HEK293 (cell line): Measurements from ENCODE around the gene TMPRSS4.

ENCODE experiments used
- EGR2 ChIP-seq: fragments of 450-650 bp; formaldehyde crosslinking; IDR thresholded peaks from 2 replicates; pipeline ENCODE4 v1.5.1; 2016; ENCODE audit warnings: low read depth, missing biosample characterization, missing genetic modification characterization
- GLI4 ChIP-seq: fragments of 450-650 bp; formaldehyde crosslinking; IDR thresholded peaks from 2 replicates; pipeline ENCODE4 v1.5.1; 2016; ENCODE audit warnings: missing biosample characterization, missing genetic modification characterization
- HOXA7 ChIP-seq: sonication (generic); formaldehyde crosslinking; IDR thresholded peaks from 2 replicates; pipeline ENCODE4 v1.8.1; 2022; ENCODE audit warnings: missing genetic modification reagents, borderline replicate concordance
- KLF1 ChIP-seq: fragments of 450-650 bp; formaldehyde crosslinking; IDR thresholded peaks from 2 replicates; pipeline ENCODE4 v1.5.1; 2016; ENCODE audit warnings: missing biosample characterization, missing genetic modification characterization
- KLF9 ChIP-seq: fragments of 450-650 bp; formaldehyde crosslinking; IDR thresholded peaks from 2 replicates; pipeline ENCODE4 v1.5.1; 2016; ENCODE audit warnings: missing biosample characterization, missing genetic modification characterization, low read depth
- MZF1 ChIP-seq: fragments of 450-650 bp; formaldehyde crosslinking; IDR thresholded peaks from 2 replicates; pipeline ENCODE4 v1.5.1; 2017; ENCODE audit warnings: missing biosample characterization, missing genetic modification characterization, borderline replicate concordance
- PBX3 ChIP-seq: sonication (generic); formaldehyde crosslinking; IDR thresholded peaks from 2 replicates; pipeline ENCODE4 v1.8.1; 2022; ENCODE audit warnings: mild to moderate bottlenecking, moderate library complexity, missing genetic modification reagents
- SCRT2 ChIP-seq: fragments of 450-650 bp; formaldehyde crosslinking; IDR thresholded peaks from 2 replicates; pipeline ENCODE4 v1.5.1; 2016; ENCODE audit warnings: missing biosample characterization, missing genetic modification characterization
- SETDB1 ChIP-seq: IDR thresholded peaks from one replicate; pipeline ENCODE4 v1.6.1; 2017; ENCODE audit warnings: mild to moderate bottlenecking, low read length, moderate library complexity, mixed read lengths; ENCODE audit not compliant: insufficient read length
- SP3 ChIP-seq: fragments of 450-650 bp; formaldehyde crosslinking; IDR thresholded peaks from 2 replicates; pipeline ENCODE4 v1.5.1; 2016; ENCODE audit warnings: missing biosample characterization, missing genetic modification characterization
- TCF7L2 ChIP-seq: IDR thresholded peaks from 2 replicates; pipeline ENCODE4 v1.6.1; 2011; ENCODE audit warnings: low read depth, mild to moderate bottlenecking, inconsistent platforms, low read length, moderate library complexity, borderline replicate concordance
- TRIM28 ChIP-seq: IDR thresholded peaks from 2 replicates; pipeline ENCODE4 v1.6.1; 2011; ENCODE audit warnings: low read length, control low read depth, borderline replicate concordance
- ZBTB26 ChIP-seq: fragments of 450-650 bp; formaldehyde crosslinking; optimal IDR thresholded peaks from 2 replicates; pipeline ENCODE3; 2016; ENCODE audit warnings: missing biosample characterization, mild to moderate bottlenecking, missing genetic modification characterization
- ZBTB6 ChIP-seq: fragments of 450-650 bp; formaldehyde crosslinking; IDR thresholded peaks from 2 replicates; pipeline ENCODE4 v1.5.1; 2017; ENCODE audit warnings: missing biosample characterization, missing genetic modification characterization
- ZEB2 ChIP-seq: fragments of 450-650 bp; formaldehyde crosslinking; IDR thresholded peaks from 2 replicates; pipeline ENCODE4 v1.5.1; 2016; ENCODE audit warnings: missing biosample characterization, missing genetic modification characterization
- ZNF112 ChIP-seq: fragments of 450-650 bp; formaldehyde crosslinking; IDR thresholded peaks from 2 replicates; pipeline ENCODE4 v1.5.0; 2017; ENCODE audit warnings: missing biosample characterization, missing genetic modification characterization
- ZNF16 ChIP-seq: fragments of 450-650 bp; formaldehyde crosslinking; IDR thresholded peaks from 2 replicates; pipeline ENCODE4 v1.5.1; 2016; ENCODE audit warnings: low read depth, missing biosample characterization, missing genetic modification characterization
- ZNF211 ChIP-seq: fragments of 450-650 bp; formaldehyde crosslinking; IDR thresholded peaks from 2 replicates; pipeline ENCODE4 v1.5.1; 2016; ENCODE audit warnings: low read depth, missing biosample characterization, missing genetic modification characterization
- ZNF221 ChIP-seq: fragments of 450-650 bp; formaldehyde crosslinking; IDR thresholded peaks from 2 replicates; pipeline ENCODE4 v1.5.1; 2017; ENCODE audit warnings: missing biosample characterization, missing genetic modification characterization, borderline replicate concordance
- ZNF223 ChIP-seq: fragments of 450-650 bp; formaldehyde crosslinking; IDR thresholded peaks from 2 replicates; pipeline ENCODE4 v1.5.1; 2016; ENCODE audit warnings: missing biosample characterization, missing genetic modification characterization
- ZNF239 ChIP-seq: fragments of 450-650 bp; formaldehyde crosslinking; IDR thresholded peaks from 2 replicates; pipeline ENCODE4 v1.5.1; 2016; ENCODE audit warnings: missing biosample characterization, missing genetic modification characterization
- ZNF280C ChIP-seq: fragments of 450-650 bp; formaldehyde crosslinking; IDR thresholded peaks from 2 replicates; pipeline ENCODE4 v1.5.1; 2016; ENCODE audit warnings: missing biosample characterization, missing genetic modification characterization
- ZNF324 ChIP-seq: fragments of 450-650 bp; formaldehyde crosslinking; IDR thresholded peaks from 2 replicates; pipeline ENCODE4 v1.5.1; 2016; ENCODE audit warnings: missing biosample characterization, missing genetic modification characterization
- ZNF341 ChIP-seq: fragments of 450-650 bp; formaldehyde crosslinking; IDR thresholded peaks from 2 replicates; pipeline ENCODE4; 2016; ENCODE audit warnings: low read depth, missing biosample characterization, missing genetic modification characterization
- ZNF362 ChIP-seq: fragments of 450-650 bp; formaldehyde crosslinking; IDR thresholded peaks from 2 replicates; pipeline ENCODE4 v1.5.1; 2016; ENCODE audit warnings: missing biosample characterization, missing genetic modification characterization
- ZNF416 ChIP-seq: fragments of 450-650 bp; formaldehyde crosslinking; IDR thresholded peaks from 2 replicates; pipeline ENCODE4 v1.5.1; 2016; ENCODE audit warnings: missing biosample characterization, missing genetic modification characterization
- ZNF473 ChIP-seq: fragments of 450-650 bp; formaldehyde crosslinking; IDR thresholded peaks from 2 replicates; pipeline ENCODE4 v1.5.1; 2017; ENCODE audit warnings: missing biosample characterization, missing genetic modification characterization
- ZNF510 ChIP-seq: fragments of 450-650 bp; formaldehyde crosslinking; IDR thresholded peaks from 2 replicates; pipeline ENCODE4 v1.5.1; 2018; ENCODE audit warnings: mild to moderate bottlenecking, missing genetic modification characterization, missing biosample characterization; ENCODE audit not compliant: insufficient replicate concordance
- ZNF560 ChIP-seq: fragments of 450-650 bp; formaldehyde crosslinking; IDR thresholded peaks from 2 replicates; pipeline ENCODE4 v1.5.1; 2017; ENCODE audit warnings: missing biosample characterization, missing genetic modification characterization, borderline replicate concordance
- ZNF600 ChIP-seq: fragments of 450-650 bp; formaldehyde crosslinking; IDR thresholded peaks from 2 replicates; pipeline ENCODE4 v1.5.1; 2016; ENCODE audit warnings: missing biosample characterization, missing genetic modification characterization
- ZNF701 ChIP-seq: fragments of 450-650 bp; formaldehyde crosslinking; IDR thresholded peaks from 2 replicates; pipeline ENCODE4 v1.5.1; 2016; ENCODE audit warnings: missing biosample characterization, missing genetic modification characterization
- ZNF791 ChIP-seq: fragments of 450-650 bp; formaldehyde crosslinking; IDR thresholded peaks from 2 replicates; pipeline ENCODE4 v1.5.1; 2016; ENCODE audit warnings: missing biosample characterization, missing genetic modification characterization
- ZNF792 ChIP-seq: fragments of 450-650 bp; formaldehyde crosslinking; IDR thresholded peaks from 2 replicates; pipeline ENCODE4 v1.5.1; 2016; ENCODE audit warnings: missing biosample characterization, missing genetic modification characterization

The TMPRSS4 gene

GRCh38 chr11:118145285-118146227, 68.7 kb downstream of the TMPRSS4 start (continued):
- no peak for TF ChIP-seq ZNF112 (tag by site-specific recombination)
- TF ChIP-seq EGR2, result peak; percentile 69
- peak; percentile 93 for TF ChIP-seq KLF9 (tag by site-specific recombination)
- no peak for TF ChIP-seq ZNF16
- TF ChIP-seq ZNF510, result no peak
- TF ChIP-seq ZNF362 (tag by site-specific recombination), result no peak
- no peak for TF ChIP-seq ZNF239
- no peak for TF ChIP-seq TCF7L2
- no peak for TF ChIP-seq GLI4
- peak; percentile 96 for TF ChIP-seq KLF1
- TF ChIP-seq MZF1 (tag by site-specific recombination), result no peak
- no peak for TF ChIP-seq ZNF791
- TF ChIP-seq HOXA7 (CRISPR knock-in tag), result no peak
- TF ChIP-seq ZNF416, result no peak
- TF ChIP-seq ZNF341 (tag by site-specific recombination), result peak; percentile 89
- no peak for TF ChIP-seq ZNF223 (tag by site-specific recombination)
- no peak for TF ChIP-seq ZNF792
- TF ChIP-seq ZEB2 (tag by site-specific recombination), result peak; percentile 77
- TF ChIP-seq SP3, result peak; percentile 36
- no peak for TF ChIP-seq ZNF324 (tag by site-specific recombination)
- no peak for TF ChIP-seq ZNF560
- TF ChIP-seq ZBTB6 (tag by site-specific recombination), result peak; percentile 55; the same call in 1 of the 2 replicates
- TF ChIP-seq ZNF701 (tag by site-specific recombination), result no peak
- TF ChIP-seq ZNF211 (tag by site-specific recombination), result no peak
- TF ChIP-seq ZBTB26, result peak; percentile 85
- TF ChIP-seq TRIM28, result no peak
- TF ChIP-seq SCRT2 (tag by site-specific recombination), result no peak
- no peak for TF ChIP-seq ZNF280C
- TF ChIP-seq ZNF600, result peak; percentile 52; the same call in 1 of the 2 replicates
- TF ChIP-seq ZNF473 (tag by site-specific recombination), result no peak
- TF ChIP-seq SETDB1, result no peak
- TF ChIP-seq PBX3, result peak; percentile 27; the same call in 1 of the 2 replicates
- TF ChIP-seq ZNF221 (tag by site-specific recombination), result no peak
